H1 (cell line): ENCODE data around the gene SPATA31C2. TPM values are rescaled to one million over a fixed set of nuclear protein-coding genes. Genes with fewer than 3 reads are reported as not detected.

Source experiments
- CTCF ChIA-PET: fragments of 300-600 bp; sonication (Branson Sonifier 250); formaldehyde crosslinking; loops from one replicate; lab custom pipeline; 2021; ENCODE audit not compliant: partially characterized antibody; lab: Charles Lee
- POLR2A ChIA-PET: fragments of 300-600 bp; sonication (Branson Sonifier 250); formaldehyde crosslinking; loops from one replicate; lab custom pipeline; 2021; ENCODE audit warnings: inconsistent platforms; ENCODE audit not compliant: partially characterized antibody; lab: Charles Lee
- DNase-seq, 2 experiments: peaks; one replicate each; pipeline versions ENCODE4 v3.0.0 to v3.0.0-alpha.2; 2010 to 2022; ENCODE audit warnings: low spot score in 2 of 2, low read depth in 1 of 2, mixed read lengths in 1 of 2
- FAIRE-seq: peaks from 2 replicates; lab custom pipeline; 2011; peaks lifted over from hg19 to GRCh38; lab: Jason Lieb, UNC
- H2AFZ ChIP-seq: 2 replicates; pipeline ENCODE4 v1.8.1; 2012; ENCODE audit warnings: low read length, inconsistent platforms
- H2AK5ac ChIP-seq: 2 replicates; pipeline ENCODE4 v1.6.1; 2013; ENCODE audit warnings: low read depth, low read length
- H2BK120ac ChIP-seq: replicated peaks from 2 replicates; pipeline ENCODE3; 2013; ENCODE audit warnings: low read depth, low read length, inconsistent platforms
- H2BK12ac ChIP-seq: 2 replicates; pipeline ENCODE4 v1.6.1; 2013; ENCODE audit warnings: low read depth, low read length
- H2BK15ac ChIP-seq: 2 replicates; pipeline ENCODE4 v1.6.1; 2013; ENCODE audit warnings: low read length
- H2BK20ac ChIP-seq: 2 replicates; pipeline ENCODE4 v1.6.1; 2013; ENCODE audit warnings: low read length
- H2BK5ac ChIP-seq: 2 replicates; pipeline ENCODE4 v1.6.1; 2013; ENCODE audit warnings: low read depth, low read length
- H3K14ac ChIP-seq: 2 replicates; pipeline ENCODE4 v1.6.1; 2013; ENCODE audit warnings: inconsistent platforms; ENCODE audit not compliant: insufficient read length
- H3K18ac ChIP-seq: 2 replicates; pipeline ENCODE4 v1.6.1; 2013; ENCODE audit warnings: low read length; ENCODE audit errors: extremely low read depth
- H3K23ac ChIP-seq: 2 replicates; pipeline ENCODE4 v1.6.1; 2013; ENCODE audit warnings: inconsistent platforms; ENCODE audit not compliant: insufficient read length
- H3K23me2 ChIP-seq: 2 replicates; pipeline ENCODE4 v1.6.1; 2013; ENCODE audit warnings: low read depth, low read length
- H3K27ac ChIP-seq: 2 replicates; pipeline ENCODE4 v1.6.1; 2011; ENCODE audit warnings: low read depth, low read length, inconsistent platforms
- H3K27me3 ChIP-seq, 4 experiments: replicated peaks in 1 of 4; 1 replicate in 1 of 4; 2 replicates in 3 of 4; pipeline versions ENCODE4 v1.6.1 to v1.8.1; 2011 to 2013; ENCODE audit warnings: low read length in 3 of 4, mild to moderate bottlenecking in 3 of 4, inconsistent platforms in 2 of 4, mixed read lengths in 2 of 4, moderate library complexity in 1 of 4; ENCODE audit not compliant: control insufficient read depth in 3 of 4, insufficient read depth in 3 of 4; ENCODE audit errors: extremely low read depth in 1 of 4
- H3K36me3 ChIP-seq, 4 experiments: 2 replicates each; pipeline versions ENCODE4 v1.6.1 to v1.8.1; 2011 to 2013; ENCODE audit warnings: mild to moderate bottlenecking in 4 of 4, low read length in 3 of 4, moderate library complexity in 2 of 4, control low read depth in 1 of 4, inconsistent platforms in 1 of 4; ENCODE audit not compliant: insufficient read depth in 4 of 4, control insufficient read depth in 2 of 4
- H3K4ac ChIP-seq: replicated peaks from 2 replicates; pipeline ENCODE3; 2013; ENCODE audit warnings: low read length, low read depth, mixed read lengths, inconsistent platforms; ENCODE audit not compliant: insufficient read length
- H3K4me1 ChIP-seq, 4 experiments: replicated peaks in 1 of 4; 1 replicate in 1 of 4; 2 replicates in 3 of 4; pipeline versions ENCODE4 v1.6.1 to v1.8.1; 2011 to 2013; ENCODE audit warnings: low read length in 3 of 4, inconsistent platforms in 2 of 4, mixed read lengths in 1 of 4; ENCODE audit not compliant: insufficient read depth in 4 of 4, control insufficient read depth in 3 of 4
- H3K4me2 ChIP-seq, 2 experiments: 2 replicates each; pipeline versions ENCODE4 v1.6.1 to v1.8.1; 2011 to 2013; ENCODE audit warnings: low read depth in 2 of 2, low read length in 2 of 2, control low read depth in 1 of 2, inconsistent platforms in 1 of 2, mild to moderate bottlenecking in 1 of 2; ENCODE audit not compliant: insufficient read depth in 1 of 2
- H3K4me3 ChIP-seq, 4 experiments: fragments of 200-600, 300-600 bp in 1 of 4; sonication (generic), shearing (Covaris generic), sonication (Bioruptor Twin) in 1 of 4; 2 replicates each; pipeline versions ENCODE4 v1.5.1 to v1.8.1; 2011 to 2016; ENCODE audit warnings: low read length in 4 of 4, low read depth in 3 of 4, control low read depth in 2 of 4, inconsistent platforms in 2 of 4, mild to moderate bottlenecking in 2 of 4, mixed read lengths in 1 of 4, moderate library complexity in 1 of 4; ENCODE audit not compliant: insufficient read depth in 2 of 4; ENCODE audit errors: extremely low read depth in 1 of 4
- H3K56ac ChIP-seq: replicated peaks from 2 replicates; pipeline ENCODE3; 2013; ENCODE audit warnings: low read depth, mild to moderate bottlenecking, mixed read lengths, low read length, inconsistent platforms; ENCODE audit not compliant: insufficient read length
- H3K79me1 ChIP-seq: 2 replicates; pipeline ENCODE4 v1.6.1; 2013; ENCODE audit warnings: low read depth, low read length, control low read depth
- H3K79me2 ChIP-seq, 2 experiments: 2 replicates each; pipeline versions ENCODE4 v1.6.1 to v1.8.1; 2012 to 2013; ENCODE audit warnings: low read length in 2 of 2, mild to moderate bottlenecking in 2 of 2, inconsistent platforms in 1 of 2; ENCODE audit not compliant: insufficient read depth in 2 of 2, control insufficient read depth in 1 of 2
- H3K9ac ChIP-seq, 4 experiments: replicated peaks in 1 of 4; 1 replicate in 1 of 4; 2 replicates in 3 of 4; pipeline versions ENCODE4 v1.6.1 to v1.8.1; 2011 to 2013; ENCODE audit warnings: low read depth in 3 of 4, low read length in 3 of 4, control low read depth in 2 of 4, mild to moderate bottlenecking in 2 of 4, moderate library complexity in 2 of 4, inconsistent platforms in 1 of 4; ENCODE audit errors: extremely low read depth in 1 of 4
- H3K9me3 ChIP-seq, 2 experiments: 2 replicates each; pipeline versions ENCODE4 v1.6.1 to v1.8.1; 2012 to 2013; ENCODE audit warnings: mild to moderate bottlenecking in 2 of 2, moderate library complexity in 2 of 2, control low read depth in 1 of 2, inconsistent platforms in 1 of 2, low read depth in 1 of 2, low read length in 1 of 2, mixed read lengths in 1 of 2; ENCODE audit not compliant: insufficient read depth in 2 of 2
- H4K20me1 ChIP-seq, 2 experiments: replicated peaks in 1 of 2; 2 replicates each; pipeline versions ENCODE3 to v1.8.1; 2011 to 2013; ENCODE audit warnings: inconsistent platforms in 2 of 2, low read length in 2 of 2, mild to moderate bottlenecking in 1 of 2; ENCODE audit not compliant: insufficient read depth in 2 of 2, control insufficient read depth in 1 of 2
- H4K5ac ChIP-seq: 2 replicates; pipeline ENCODE4 v1.6.1; 2013; ENCODE audit warnings: low read length, low read depth, mixed read lengths, inconsistent platforms; ENCODE audit not compliant: insufficient read length
- H4K8ac ChIP-seq: 2 replicates; pipeline ENCODE4 v1.8.0; 2013; ENCODE audit warnings: mild to moderate bottlenecking, moderate library complexity, low read length, inconsistent platforms; ENCODE audit not compliant: insufficient read depth; ENCODE audit errors: extremely low read depth
- H4K91ac ChIP-seq: replicated peaks from 2 replicates; pipeline ENCODE3; 2013; ENCODE audit warnings: low read length, mixed read lengths, inconsistent platforms; ENCODE audit not compliant: insufficient read length
- ATF2 ChIP-seq: IDR thresholded peaks from 2 replicates; pipeline ENCODE4 v1.6.1; 2012; ENCODE audit warnings: low read length, inconsistent platforms
- BCL11A ChIP-seq, 2 experiments: IDR thresholded peaks; one replicate each; pipeline ENCODE4 v1.6.1; 2011; ENCODE audit warnings: low read depth in 2 of 2, low read length in 2 of 2, mild to moderate bottlenecking in 2 of 2
- BRCA1 ChIP-seq: IDR thresholded peaks from 2 replicates; pipeline ENCODE4 v1.6.1; 2012; ENCODE audit warnings: low read depth, low read length, improper control_type of control experiment
- CHD1 ChIP-seq: IDR thresholded peaks from 2 replicates; pipeline ENCODE4 v1.6.1; 2012; ENCODE audit warnings: low read depth, low read length, improper control_type of control experiment
- HDAC2 ChIP-seq, 2 experiments: fragments of 300-600 bp in 1 of 2; sonication (generic) in 1 of 2; IDR thresholded peaks; 2 replicates each; pipeline ENCODE4 v1.6.1; 2011 to 2012; ENCODE audit warnings: low read depth in 2 of 2, low read length in 2 of 2, mild to moderate bottlenecking in 2 of 2, moderate library complexity in 2 of 2, borderline replicate concordance in 1 of 2, inconsistent platforms in 1 of 2
- HDAC6 ChIP-seq: IDR thresholded peaks from one replicate; pipeline ENCODE4 v1.7.1; 2012; ENCODE audit warnings: low read depth, mild to moderate bottlenecking, inconsistent platforms, low read length, moderate library complexity
- KDM5A ChIP-seq: fragments of 200-600 bp; IDR thresholded peaks from 2 replicates; pipeline ENCODE4 v1.7.1; 2012; ENCODE audit warnings: mild to moderate bottlenecking, low read length, inconsistent platforms, mixed read lengths
- POLR2A ChIP-seq, 2 experiments: IDR thresholded peaks; 1 replicate in 1 of 2; 2 replicates in 1 of 2; pipeline ENCODE4 v1.6.1; 2011; ENCODE audit warnings: low read depth in 2 of 2, low read length in 2 of 2, mild to moderate bottlenecking in 2 of 2; ENCODE audit errors: control extremely low read depth in 1 of 2
- RAD21 ChIP-seq, 2 experiments: IDR thresholded peaks in 1 of 2; conservative IDR thresholded peaks in 1 of 2; 2 replicates each; pipeline ENCODE4 v1.6.1; 2011; ENCODE audit warnings: low read depth in 2 of 2, low read length in 2 of 2, improper control_type of control experiment in 1 of 2, inconsistent platforms in 1 of 2, mild to moderate bottlenecking in 1 of 2, moderate library complexity in 1 of 2
- SP1 ChIP-seq: IDR thresholded peaks from 2 replicates; pipeline ENCODE4 v1.6.1; 2011; ENCODE audit warnings: low read depth, low read length
- SP2 ChIP-seq: IDR thresholded peaks from 2 replicates; pipeline ENCODE4 v1.6.1; 2012; ENCODE audit warnings: mild to moderate bottlenecking, low read length, inconsistent platforms
- SP4 ChIP-seq: IDR thresholded peaks from 2 replicates; pipeline ENCODE4 v1.6.1; 2012; ENCODE audit warnings: low read length, inconsistent platforms
- SUZ12 ChIP-seq: fragments of 200-600 bp; sonication (generic); IDR thresholded peaks from 2 replicates; pipeline ENCODE4 v1.6.1; 2012; ENCODE audit warnings: mild to moderate bottlenecking, inconsistent platforms, low read length, moderate library complexity, mixed read lengths
- TCF12 ChIP-seq: IDR thresholded peaks from 2 replicates; pipeline ENCODE4 v1.6.1; 2011; ENCODE audit warnings: low read depth, mild to moderate bottlenecking, low read length
- WGBS, 2 experiments: shearing (Covaris generic) in 1 of 2; methylation state at CpG; one replicate each; pipeline versions ENCODE4 v1.1.6 to v1.1.7; 2013 to 2015; ENCODE audit warnings: low lambda C conversion rate in 2 of 2, mixed read lengths in 2 of 2, inconsistent platforms in 1 of 2, low coverage in 1 of 2, missing lambda C conversion rate in 1 of 2; ENCODE audit not compliant: insufficient replicate concordance in 2 of 2, insufficient coverage in 1 of 2, insufficient read length in 1 of 2; ENCODE audit errors: extremely low coverage in 1 of 2, missing lambda C conversion rate in 1 of 2; 5-methylcytosine and 5-hydroxymethylcytosine counted together
- polyA plus RNA-seq, 7 experiments: library from polyadenylated mRNA; depleted of rRNA in 3 of 7; stranded (reverse) in 5 of 7; unstranded in 2 of 7; fragments of >200 nt in 5 of 7; fragments of 200-250 nt in 2 of 7; gene quantifications; 1 replicate in 5 of 7; 2 replicates in 1 of 7; 4 replicates in 1 of 7; pipeline versions ENCODE4 v1.2.1 to v1.2.3, GENCODE V29; 2011 to 2013; ENCODE audit warnings: missing spikeins in 2 of 7, mixed read lengths in 2 of 7
- total RNA-seq: library from RNA; stranded (reverse); fragmentation: NEBNext Ultra II Directional; extraction: Animal tissue kit (Norgen Biotek cat#: 25700); gene quantifications from 2 replicates; pipeline ENCODE4 v1.2.1, GENCODE V29; 2021

SPATA31C2 gene
- total and polyA plus RNA-seq, 2 of the 8 experiments (the other 6 are each of a cell fraction or from before 2014, with no cell fraction given), result 0.17 to 0.20 TPM

DNA sequence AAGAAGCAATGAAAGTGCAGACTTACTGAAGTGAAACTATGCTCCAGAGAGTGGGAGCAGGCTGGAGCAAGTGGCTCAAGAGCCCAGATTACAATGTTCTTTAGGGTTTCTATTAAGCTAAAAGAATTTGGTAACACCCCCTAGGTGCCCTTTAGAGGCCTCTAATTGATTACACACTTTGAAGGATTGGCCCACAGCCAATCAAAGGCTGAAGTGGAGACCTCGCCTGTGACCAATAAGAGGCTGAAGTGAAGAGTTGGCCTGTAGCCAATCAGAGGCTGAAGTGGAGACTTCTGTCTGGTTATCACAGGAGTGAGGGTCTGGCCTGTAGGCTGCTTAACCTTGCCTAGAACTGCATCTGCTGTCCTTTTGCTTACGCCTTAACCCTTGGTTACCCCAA, 46.7 kb upstream of the SPATA31C2 start:
- H3K79me1 ChIP-seq, result no peaks in the 10 kb centered on the region
- no peak overlapping the region for H2BK15ac ChIP-seq
- H2AK5ac ChIP-seq, result no peak overlapping the region
- no peaks in the 10 kb centered on the region for H3K79me2 ChIP-seq
- TF ChIP-seq BRCA1 (no peak), CHD1 (no peak), HDAC2 (IDR thresholded peaks at IDR 0.05; ENCODE audit: borderline replicate concordance in 1 of 2, low read depth in 2 of 2, low read length in 2 of 2) (no peak), KDM5A (no peak), SP1 (no peak), SUZ12 (no peak), TCF12 (no peak), SP4 (no peak), HDAC6 (no peak), SP2 (no peak), POLR2A (IDR thresholded peaks at IDR 0.05; ENCODE audit: control extremely low read depth in 1 of 2, low read depth in 2 of 2, low read length in 2 of 2) (no peak), BCL11A (IDR thresholded peaks at IDR 0.05; ENCODE audit: low read depth in 2 of 2, low read length in 2 of 2) (no peak), ATF2 (no peak), RAD21 (IDR thresholded peaks at IDR 0.05 in 1 of 2, conservative IDR thresholded peaks at IDR 0.05 in 1 of 2; ENCODE audit: low read depth in 2 of 2, low read length in 2 of 2) (no peak)
- FAIRE-seq, result no peak
- no peak overlapping the region for H2BK120ac ChIP-seq
- H3K23me2 ChIP-seq, result no peaks in the 10 kb centered on the region
- H3K18ac ChIP-seq, result no peak overlapping the region
- H4K20me1 ChIP-seq, result no peaks in the 10 kb centered on the region
- POLR2A ChIA-PET, result no interaction called here
- no peak for DNase-seq
- H2BK5ac ChIP-seq, result no peak overlapping the region
- no peak overlapping the region for H3K9ac ChIP-seq
- H4K91ac ChIP-seq, result no peak overlapping the region
- no peak overlapping the region for H3K4ac ChIP-seq
- no peaks in the 10 kb centered on the region for H3K4me1 ChIP-seq
- H3K27ac ChIP-seq, result no peak overlapping the region
- WGBS, 2 experiments, result 97% methylated on average over 2 of the region's 2 CpGs; no CpG with 5 or more reads in 1 of the 2 experiments
- no peaks in the 10 kb centered on the region for H3K9me3 ChIP-seq
- no peak overlapping the region for H3K4me2 ChIP-seq
- H3K23ac ChIP-seq, result no peak overlapping the region
- H2AFZ ChIP-seq, result no peak overlapping the region
- H3K36me3 ChIP-seq, result no peaks in the 10 kb centered on the region
- H2BK20ac ChIP-seq, result no peak overlapping the region
- H4K8ac ChIP-seq, result no peak overlapping the region
- CTCF ChIA-PET, result interaction anchor here (0.5 to 0.7 kb wide), 2 partner anchors 9 to 11 kb away, joined by 3 to 4 read pairs; no protein-coding TSS in a partner anchor
- no peaks in the 10 kb centered on the region for H3K27me3 ChIP-seq
- no peak overlapping the region for H4K5ac ChIP-seq
- no peak overlapping the region for H3K4me3 ChIP-seq
- no peak overlapping the region for H3K56ac ChIP-seq
- no peak overlapping the region for H2BK12ac ChIP-seq
- no peak overlapping the region for H3K14ac ChIP-seq
